HG03175 (cell line): ENCODE data around the gene DHX15.

ENCODE experiments used
- ATAC-seq: cut with Tn5 transposase; IDR thresholded peaks from one replicate; pipeline ENCODE4 v1.9.1; 2021; ENCODE audit warnings: mild to moderate bottlenecking, moderate library complexity; ENCODE audit not compliant: unreplicated experiment

Gene DHX15

DNA sequence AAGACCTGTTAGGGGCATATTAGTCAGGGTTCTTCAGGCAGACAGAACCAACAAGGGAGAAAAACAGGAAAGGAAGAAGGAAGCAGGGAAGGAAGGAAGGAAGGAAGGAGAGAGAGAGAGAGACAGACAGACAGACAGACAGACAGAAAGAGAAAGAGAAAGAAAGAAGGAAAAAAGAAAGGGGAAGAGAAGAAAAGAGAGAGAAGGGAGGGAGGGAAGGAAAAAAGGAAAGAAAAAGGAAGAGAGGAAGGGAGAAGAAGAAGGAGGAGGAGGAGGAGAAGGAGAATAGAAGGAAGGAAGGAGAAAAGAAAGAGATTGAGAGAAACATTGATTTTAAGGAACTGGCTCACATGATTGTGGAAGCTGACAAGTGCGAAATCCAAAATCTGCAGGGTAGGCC is 89.0 kb downstream of the DHX15 start:
- ATAC-seq: no peak

DNA sequence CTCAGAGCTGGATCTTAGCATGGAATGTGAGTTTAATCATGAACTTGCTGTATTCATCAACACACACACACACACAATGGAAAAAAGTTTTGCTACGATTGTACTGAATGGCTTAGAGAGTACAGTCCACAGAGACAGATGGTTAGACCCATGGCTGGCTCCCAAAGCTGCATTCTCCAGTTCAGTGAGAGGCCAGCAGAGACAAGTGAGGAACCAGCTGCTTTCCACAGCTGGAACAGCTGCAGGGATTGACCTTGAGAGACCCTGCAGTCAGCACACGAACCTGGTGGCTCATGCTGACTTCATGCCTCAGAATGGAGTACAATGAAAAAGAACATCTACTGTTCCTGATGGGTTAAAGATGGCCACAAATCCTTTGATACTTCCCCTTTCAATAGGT is 94.5 kb downstream of the DHX15 start:
- no peak for ATAC-seq

DNA sequence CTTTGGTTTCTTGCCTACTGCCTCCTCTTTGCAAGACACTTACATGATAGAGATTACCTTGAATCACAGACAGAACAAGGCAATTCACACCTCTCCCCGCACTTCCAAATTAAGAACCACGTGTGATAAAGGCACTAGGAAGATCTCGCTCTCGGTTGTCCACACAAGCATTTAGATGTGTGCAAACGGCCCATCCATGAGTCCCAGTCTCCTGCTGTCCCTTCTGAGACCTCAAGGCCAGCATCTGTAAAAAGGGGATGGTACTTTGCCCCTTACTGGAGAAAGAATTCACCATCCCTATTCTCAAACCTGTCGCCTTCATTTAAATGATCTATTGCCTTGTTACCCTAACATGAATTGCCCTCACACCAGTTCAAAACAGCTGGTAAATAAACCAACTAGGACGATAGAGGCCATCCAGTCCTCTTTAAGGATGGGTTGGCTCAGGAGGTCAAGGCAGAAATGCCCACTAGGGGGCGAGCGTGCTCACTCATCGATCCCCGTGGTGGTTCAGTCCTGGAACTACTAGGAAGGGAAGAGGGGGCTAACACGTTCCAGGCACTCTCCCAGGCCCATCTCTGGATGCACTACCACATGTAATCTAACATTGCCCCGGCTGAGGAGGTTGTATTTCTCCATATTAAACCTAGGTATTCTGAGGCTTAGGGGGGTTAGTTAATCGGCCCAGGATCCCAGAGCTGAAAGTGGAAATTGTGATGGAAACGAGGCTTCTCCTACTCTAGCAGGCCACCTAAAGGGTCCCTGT is 95.8 kb downstream of the DHX15 start:
- ATAC-seq: peak; percentile 87

DNA sequence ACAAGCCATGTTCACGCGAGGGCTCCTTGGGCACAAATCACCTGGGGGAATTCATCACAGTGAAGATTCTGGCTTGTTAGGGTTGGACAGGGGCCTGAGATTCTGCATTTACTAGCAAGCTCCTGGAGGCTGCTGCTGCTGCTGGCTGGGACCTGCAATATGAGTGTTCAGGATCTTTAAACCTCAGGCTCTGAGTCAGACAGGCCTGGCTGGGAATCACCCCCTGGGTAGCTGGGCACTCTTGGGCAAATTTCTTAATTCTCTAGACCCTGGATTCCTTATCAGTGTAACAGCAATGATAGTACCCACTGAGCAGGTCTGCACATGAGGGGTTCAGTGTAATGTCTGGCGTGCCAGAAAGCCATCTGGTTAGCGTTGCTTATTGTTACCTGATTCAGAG is 101.5 kb downstream of the DHX15 start:
- ATAC-seq: no peak

DNA sequence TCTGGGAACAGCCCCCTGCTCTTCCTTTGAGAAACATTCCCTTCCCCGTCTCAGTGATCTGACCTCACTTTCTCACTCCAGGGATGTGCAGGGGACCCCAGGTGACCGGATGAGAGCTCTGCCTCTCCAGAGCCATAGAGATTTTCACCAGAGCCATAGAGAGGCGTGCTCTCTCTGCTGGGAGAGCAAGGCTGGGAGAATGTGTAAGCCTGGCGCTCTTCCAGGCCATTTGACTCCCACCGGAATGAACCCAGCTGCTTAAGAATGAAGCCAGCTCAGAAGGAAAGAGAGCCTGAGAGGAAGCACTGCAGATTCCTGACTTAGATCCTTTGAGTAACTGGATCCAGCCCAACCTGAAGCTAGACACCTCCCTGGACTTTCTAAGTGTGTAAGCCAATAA is 106.4 kb downstream of the DHX15 start:
- ATAC-seq: no peak
